NOMO-1 treated with dmso at 0.1 percent for 144 hours (cell line): Measurements from ENCODE around the gene TOMM34.

ENCODE experiments used
- DNase-seq: peaks from one replicate; lab custom pipeline; 2025; ENCODE audit not compliant: unreplicated experiment; lab: John Stamatoyannopoulos, UW

The TOMM34 gene

GRCh38 chr20:44936510-44936909 is 23.7 kb downstream of the TOMM34 start:
- DNase-seq = no peak

- DNase-seq = no peak
These were observed 27.3 kb downstream of the TOMM34 start for GRCh38 chr20:44932916-44933315.

GRCh38 chr20:44931911-44932310 is 28.3 kb downstream of the TOMM34 start:
- no peak for DNase-seq

- no peak for DNase-seq
These were observed 29.6 kb downstream of the TOMM34 start for GRCh38 chr20:44930517-44931168.

GRCh38 chr20:44928595-44928994 is 31.6 kb downstream of the TOMM34 start:
- no peak for DNase-seq

GRCh38 chr20:44924541-44924940 is 35.7 kb downstream of the TOMM34 start:
- DNase-seq = no peak

- no peak for DNase-seq
These were observed 38.8 kb downstream of the TOMM34 start for GRCh38 chr20:44921447-44921846.

- no peak for DNase-seq
These were observed 41.4 kb downstream of the TOMM34 start for GRCh38 chr20:44918761-44919160.

- DNase-seq = no peak
These were observed 41.9 kb downstream of the TOMM34 start for GRCh38 chr20:44918342-44918741.

- DNase-seq = no peak
These were observed 42.8 kb downstream of the TOMM34 start for GRCh38 chr20:44917399-44917798.

- DNase-seq = no peak
These were observed 43.6 kb downstream of the TOMM34 start for GRCh38 chr20:44916586-44916985.

- no peak for DNase-seq
These were observed 45.3 kb downstream of the TOMM34 start for GRCh38 chr20:44914924-44915323.

GRCh38 chr20:44912189-44912588 is 48.0 kb downstream of the TOMM34 start:
- DNase-seq = no peak

- DNase-seq = no peak
These were observed 48.8 kb downstream of the TOMM34 start for GRCh38 chr20:44911264-44911921.

- no peak for DNase-seq
These were observed 49.4 kb downstream of the TOMM34 start for GRCh38 chr20:44910690-44911262.

- DNase-seq = no peak
These were observed 50.1 kb downstream of the TOMM34 start, which contains the start of gene PABPC1L for GRCh38 chr20:44909872-44910689. TSS of gene PABPC1L (plus strand) at chr20:44910060. CDS start at chr20:44910144, 84 bp downstream.

- no peak for DNase-seq
These were observed 51.0 kb downstream of the TOMM34 start for GRCh38 chr20:44908987-44909871.

GRCh38 chr20:44904377-44904776 is 55.8 kb downstream of the TOMM34 start:
- no peak for DNase-seq

- DNase-seq = no peak
These were observed 58.2 kb downstream of the TOMM34 start for GRCh38 chr20:44901974-44902373.

- DNase-seq = no peak
These were observed 59.9 kb downstream of the TOMM34 start for GRCh38 chr20:44900231-44900854.
